Brain microvascular endothelial cell (primary cell): ENCODE data around the gene LRRC3C.

Experiments used
- DNase-seq: peaks from one replicate; pipeline ENCODE4 v3.0.0-alpha.2; 2020
- H3K27ac ChIP-seq: fragments of 250-450 bp; sonication (Bioruptor Pico); 2 replicates; pipeline ENCODE4 v1.5.1; 2020; ENCODE audit warnings: mild to moderate bottlenecking, moderate library complexity
- H3K27me3 ChIP-seq: fragments of 250-450 bp; sonication (Bioruptor Pico); replicated peaks from 2 replicates; pipeline ENCODE4 v1.5.1; 2020; ENCODE audit warnings: mild to moderate bottlenecking
- H3K36me3 ChIP-seq: fragments of 250-450 bp; sonication (Bioruptor Pico); replicated peaks from 2 replicates; pipeline ENCODE4 v1.5.1; 2020; ENCODE audit warnings: mild to moderate bottlenecking
- H3K4me3 ChIP-seq: 2 replicates; pipeline ENCODE4 v1.5.1; 2011; ENCODE audit warnings: low read depth, mild to moderate bottlenecking, control low read depth, low read length, moderate library complexity
- in situ Hi-C: cut with HindIII; loops from 2 replicates; pipeline ENCODE4 v1.10.0; 2017; ENCODE audit warnings: low sequenced_read_pairs, low pct_ligation_motif_present
- TF ChIP-seq, protein P1 (sequence below): IDR thresholded peaks from 2 replicates; pipeline ENCODE4 v1.5.1; 2011; ENCODE audit warnings: low read depth, mild to moderate bottlenecking, moderate library complexity, low read length, control low read depth, inconsistent platforms; ENCODE audit errors: missing control alignments

LRRC3C gene

DNA sequence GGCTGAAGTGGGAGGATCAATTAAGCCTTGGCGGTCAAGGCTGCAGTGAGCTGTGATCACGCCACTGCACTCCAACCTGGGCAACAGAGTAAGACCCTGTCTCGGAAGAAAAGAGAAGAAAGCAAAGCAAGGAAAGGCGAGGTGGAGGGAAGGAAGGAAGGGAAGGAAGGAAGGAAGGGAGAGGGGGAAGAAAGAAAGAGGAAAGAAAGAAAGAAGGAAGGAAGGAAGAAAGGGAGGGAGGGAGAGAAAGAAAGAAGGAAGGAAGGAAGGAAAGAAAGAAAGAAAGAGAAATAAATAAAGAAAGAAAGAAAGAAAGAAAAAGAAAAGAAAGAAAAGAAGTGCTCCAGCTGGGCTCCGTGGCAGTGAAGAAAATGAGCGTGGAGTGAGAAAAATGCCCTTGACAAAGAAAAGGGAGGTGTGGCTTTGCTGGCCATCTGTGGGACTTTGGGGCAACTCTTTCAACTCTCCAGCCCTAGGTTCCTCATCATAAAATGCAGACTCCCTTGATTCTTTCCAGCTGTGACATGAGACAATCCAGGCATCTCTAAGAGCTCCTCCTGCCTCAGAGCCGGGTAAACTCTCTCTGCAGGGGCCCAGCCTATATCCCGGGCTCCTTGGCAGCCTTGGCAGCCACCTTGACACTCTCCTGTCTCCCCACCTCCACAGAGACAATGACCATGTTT, 37.6 kb downstream of the LRRC3C start:
- in situ Hi-C loops = no loop called here
- Histone ChIP-seq H3K27ac (no peak overlapping the region), H3K27me3 (no peaks in the 10 kb centered on the region), H3K36me3 (no peaks in the 10 kb centered on the region), H3K4me3 (no peak overlapping the region)
- TF ChIP-seq, protein P1, sequence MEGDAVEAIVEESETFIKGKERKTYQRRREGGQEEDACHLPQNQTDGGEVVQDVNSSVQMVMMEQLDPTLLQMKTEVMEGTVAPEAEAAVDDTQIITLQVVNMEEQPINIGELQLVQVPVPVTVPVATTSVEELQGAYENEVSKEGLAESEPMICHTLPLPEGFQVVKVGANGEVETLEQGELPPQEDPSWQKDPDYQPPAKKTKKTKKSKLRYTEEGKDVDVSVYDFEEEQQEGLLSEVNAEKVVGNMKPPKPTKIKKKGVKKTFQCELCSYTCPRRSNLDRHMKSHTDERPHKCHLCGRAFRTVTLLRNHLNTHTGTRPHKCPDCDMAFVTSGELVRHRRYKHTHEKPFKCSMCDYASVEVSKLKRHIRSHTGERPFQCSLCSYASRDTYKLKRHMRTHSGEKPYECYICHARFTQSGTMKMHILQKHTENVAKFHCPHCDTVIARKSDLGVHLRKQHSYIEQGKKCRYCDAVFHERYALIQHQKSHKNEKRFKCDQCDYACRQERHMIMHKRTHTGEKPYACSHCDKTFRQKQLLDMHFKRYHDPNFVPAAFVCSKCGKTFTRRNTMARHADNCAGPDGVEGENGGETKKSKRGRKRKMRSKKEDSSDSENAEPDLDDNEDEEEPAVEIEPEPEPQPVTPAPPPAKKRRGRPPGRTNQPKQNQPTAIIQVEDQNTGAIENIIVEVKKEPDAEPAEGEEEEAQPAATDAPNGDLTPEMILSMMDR = no peak
- DNase-seq = no peak

DNA sequence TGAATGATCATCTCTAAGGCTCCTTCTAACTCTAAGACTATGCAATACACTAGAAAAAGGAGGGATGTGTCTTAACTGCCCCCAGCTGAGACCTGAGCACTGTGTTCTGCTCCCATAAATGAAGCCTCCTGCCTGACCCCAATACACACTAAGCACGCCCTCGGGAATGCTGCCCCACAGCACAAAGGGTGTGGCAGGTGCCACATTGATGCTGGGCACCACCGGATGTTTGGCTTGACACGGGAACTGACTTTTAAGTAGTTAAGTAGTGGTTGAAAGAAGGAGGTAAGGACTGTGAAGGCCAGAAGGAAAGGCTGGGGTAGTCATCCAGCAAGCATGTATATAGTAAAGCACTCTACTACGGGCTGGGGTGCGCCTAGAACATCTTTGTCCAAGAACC, 39.2 kb downstream of the LRRC3C start:
- TF ChIP-seq, protein P1 = no peak
- Histone ChIP-seq H3K27me3 (no peaks in the 10 kb centered on the region), H3K27ac (no peak overlapping the region), H3K36me3 (no peaks in the 10 kb centered on the region), H3K4me3 (no peak overlapping the region)
- in situ Hi-C loops = no loop called here
- no peak for DNase-seq

DNA sequence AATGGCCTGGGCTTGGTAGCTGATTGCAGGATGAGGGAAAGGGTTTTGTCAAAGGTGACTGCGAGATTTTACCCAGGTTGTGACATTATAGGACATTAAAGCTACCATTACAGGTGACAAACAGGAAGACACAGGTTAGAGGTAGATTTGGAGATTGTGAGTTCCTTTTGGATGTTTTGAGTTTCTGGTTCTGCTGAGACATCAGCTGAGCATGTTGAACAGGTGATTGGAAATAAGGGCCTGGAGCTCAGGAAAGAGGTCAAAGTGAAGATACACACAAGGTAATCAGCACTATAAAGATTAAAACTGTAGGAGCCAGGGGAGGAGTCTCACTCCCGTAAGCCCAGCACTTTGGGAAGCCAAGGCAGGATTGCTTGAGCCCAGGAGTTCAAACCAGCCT, 41.2 kb downstream of the LRRC3C start:
- TF ChIP-seq, protein P1 = no peak
- Histone ChIP-seq H3K36me3 (no peaks in the 10 kb centered on the region), H3K27ac (no peak overlapping the region), H3K4me3 (no peak overlapping the region), H3K27me3 (no peaks in the 10 kb centered on the region)
- DNase-seq = no peak
- in situ Hi-C loops = no loop called here

DNA sequence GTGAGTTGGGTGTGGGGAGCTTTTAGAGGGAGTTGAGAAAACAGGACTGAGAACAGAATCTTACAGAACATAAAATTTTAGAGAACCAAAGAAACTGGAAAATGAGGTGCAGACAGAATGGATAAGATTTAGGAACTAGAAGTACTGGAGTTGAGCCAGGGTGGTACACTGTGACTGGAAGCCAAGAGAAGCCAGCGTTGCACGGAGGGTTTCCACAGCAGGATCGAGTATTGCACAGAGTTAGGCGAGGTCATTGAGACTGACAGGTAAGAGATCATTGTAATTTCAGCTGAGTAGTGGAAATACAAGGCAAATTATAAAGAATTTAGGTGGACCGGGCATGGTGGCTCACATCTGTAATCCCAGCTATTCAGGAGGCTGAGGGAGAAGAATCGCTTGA, 41.8 kb downstream of the LRRC3C start:
- no peaks in the 10 kb centered on the region for H3K27me3 ChIP-seq
- H3K36me3 ChIP-seq = no peaks in the 10 kb centered on the region
- H3K27ac ChIP-seq = no peak overlapping the region
- in situ Hi-C loops = no loop called here
- no peak overlapping the region for H3K4me3 ChIP-seq
- TF ChIP-seq, protein P1 = no peak
- no peak for DNase-seq

DNA sequence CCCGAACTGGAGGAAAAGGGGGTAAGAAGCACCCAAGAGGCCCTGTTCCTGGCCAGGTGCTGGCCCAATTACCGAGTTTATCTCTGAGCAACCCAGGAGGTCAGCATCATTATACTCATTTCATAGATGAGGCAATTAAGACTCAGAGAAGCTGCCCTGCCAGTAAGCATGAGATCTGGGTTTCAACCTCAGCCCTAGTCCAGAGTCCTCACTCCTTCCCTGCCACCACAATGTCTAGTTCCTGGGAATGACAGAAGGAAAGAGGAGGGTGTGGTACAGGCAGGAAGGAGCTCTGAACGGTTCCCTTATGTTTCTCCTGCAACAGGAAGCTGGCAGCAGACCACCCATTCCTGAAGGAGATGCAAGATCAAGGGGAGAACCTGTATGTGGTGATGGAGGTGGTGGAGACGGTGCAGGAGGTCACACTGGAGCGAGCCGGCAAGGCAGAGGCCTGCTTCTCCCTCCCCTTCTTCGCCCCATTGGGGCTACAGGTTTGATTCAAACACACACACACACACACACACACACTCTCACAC, 42.7 kb downstream of the LRRC3C start:
- in situ Hi-C loops = no loop called here
- H3K36me3 ChIP-seq = no peaks in the 10 kb centered on the region
- TF ChIP-seq, protein P1 = no peak
- no peak for DNase-seq
- no peak overlapping the region for H3K4me3 ChIP-seq
- H3K27me3 ChIP-seq = no peaks in the 10 kb centered on the region
- H3K27ac ChIP-seq = no peak overlapping the region
